ENCODE data around the gene CD4.
"Not testable (repeated sequence)": the region's sequence is repeated elsewhere in the genome, so short reads cannot be mapped to it uniquely, and the experiment has no call there.

The CD4 gene

GRCh38 chr12:6843118-6843902, 54.0 kb downstream of the CD4 start:
- no peak for DNase-seq

- no peak for DNase-seq
These were observed 56.1 kb downstream of the CD4 start for GRCh38 chr12:6845395-6845794.

DNA sequence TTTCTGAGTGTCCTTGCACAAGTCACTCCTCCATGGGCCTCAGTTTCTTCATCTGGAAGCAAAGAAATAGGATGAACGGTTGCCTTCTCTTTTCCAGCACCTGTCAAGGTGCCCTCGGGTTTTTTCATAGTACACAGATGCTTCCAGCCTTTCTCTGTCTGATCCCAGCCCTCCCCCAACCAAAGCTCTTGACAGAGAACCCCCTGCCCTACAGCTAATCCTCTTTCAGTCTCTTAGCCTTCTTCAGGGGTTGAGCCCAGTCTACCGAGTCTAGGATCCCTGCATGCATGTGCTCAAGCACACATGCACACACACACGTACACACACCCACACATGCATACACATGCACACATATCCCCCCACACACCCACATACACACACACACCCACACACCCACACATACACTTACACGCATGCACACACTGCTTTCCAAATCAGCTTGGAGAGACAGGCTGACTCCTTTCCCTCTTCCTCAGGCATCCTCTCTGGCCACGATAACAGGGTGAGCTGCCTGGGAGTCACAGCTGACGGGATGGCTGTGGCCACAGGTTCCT, 57.1 kb downstream of the CD4 start:
- DNase-seq: no peak

DNA sequence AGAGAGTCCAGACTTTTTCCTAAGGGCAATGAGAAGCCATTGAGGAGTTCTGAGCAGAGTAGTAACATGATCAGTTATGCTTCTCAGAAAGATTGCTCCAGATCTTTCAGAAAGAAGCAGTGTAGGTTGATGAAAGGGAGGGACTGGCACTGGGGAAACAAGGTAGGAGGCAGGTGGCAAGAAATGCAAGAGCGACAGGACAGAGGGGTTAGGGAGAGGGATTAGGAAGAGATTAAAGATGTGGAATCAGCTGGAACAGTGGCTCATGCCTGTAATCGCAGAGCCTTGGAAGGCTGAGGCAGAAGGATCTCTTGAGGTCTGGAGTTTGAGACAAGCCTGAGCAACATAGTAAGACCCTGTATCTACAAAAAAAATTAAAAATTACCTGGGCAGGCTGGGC, 58.3 kb downstream of the CD4 start:
- no peak for DNase-seq

GRCh38 chr12:6849427-6849826, 60.1 kb downstream of the CD4 start:
- DNase-seq: no peak

- DNase-seq: no peak
These were observed 60.7 kb downstream of the CD4 start for GRCh38 chr12:6849976-6850560.

- DNase-seq: peak in 2 of 58 donors; percentile 37 to 62
These were observed 61.4 kb downstream of the CD4 start for GRCh38 chr12:6850796-6851152.

GRCh38 chr12:6851153-6851920, 62.0 kb downstream of the CD4 start, which contains the start of gene CDCA3:
TSS of gene CDCA3 (minus strand) at chr12:6851286. CDS start at chr12:6850952, 334 bp downstream.
- DNase-seq: peak; percentile 52 to 98 (median 88)

- peak; percentile 96 to 100 (median 100) for DNase-seq
These were observed 62.8 kb downstream of the CD4 start, which contains the start of gene USP5 for GRCh38 chr12:6851921-6852650. TSS of gene USP5 (plus strand) at chr12:6852150. CDS start at chr12:6852180, 30 bp downstream.

GRCh38 chr12:6852651-6853354, 63.5 kb downstream of the CD4 start:
- peak in 47 of 58 donors; percentile 8 to 84 (median 54) for DNase-seq

- no peak for DNase-seq
These were observed 64.3 kb downstream of the CD4 start for GRCh38 chr12:6853626-6854025.

- DNase-seq: no peak
These were observed 64.7 kb downstream of the CD4 start for GRCh38 chr12:6854036-6854435.

GRCh38 chr12:6855322-6855721, 66.0 kb downstream of the CD4 start:
- no peak for DNase-seq

GRCh38 chr12:6858799-6859198, 69.5 kb downstream of the CD4 start:
- DNase-seq: no peak

GRCh38 chr12:6860116-6860515, 70.8 kb downstream of the CD4 start:
- no peak for DNase-seq

DNA sequence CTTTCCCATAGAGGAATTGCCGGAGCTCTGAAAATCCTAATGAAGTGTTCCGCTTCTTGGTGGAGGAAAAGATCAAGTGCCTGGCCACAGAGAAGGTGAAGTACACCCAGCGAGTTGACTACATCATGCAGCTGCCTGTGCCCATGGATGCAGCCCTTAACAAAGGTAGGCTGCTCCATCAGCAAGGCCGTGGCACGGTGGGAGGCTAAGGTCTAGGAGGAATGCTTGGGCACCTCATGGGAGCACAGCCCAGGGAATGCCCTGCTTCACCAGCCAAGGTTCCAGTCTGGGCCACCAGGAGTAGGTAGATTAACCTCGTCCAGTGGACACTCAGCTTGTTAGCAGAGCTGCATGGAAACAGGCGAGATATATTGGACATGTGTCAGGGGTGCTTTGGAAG, 71.6 kb downstream of the CD4 start:
- DNase-seq: no peak

GRCh38 chr12:6861391-6861790, 72.1 kb downstream of the CD4 start:
- DNase-seq: no peak

DNA sequence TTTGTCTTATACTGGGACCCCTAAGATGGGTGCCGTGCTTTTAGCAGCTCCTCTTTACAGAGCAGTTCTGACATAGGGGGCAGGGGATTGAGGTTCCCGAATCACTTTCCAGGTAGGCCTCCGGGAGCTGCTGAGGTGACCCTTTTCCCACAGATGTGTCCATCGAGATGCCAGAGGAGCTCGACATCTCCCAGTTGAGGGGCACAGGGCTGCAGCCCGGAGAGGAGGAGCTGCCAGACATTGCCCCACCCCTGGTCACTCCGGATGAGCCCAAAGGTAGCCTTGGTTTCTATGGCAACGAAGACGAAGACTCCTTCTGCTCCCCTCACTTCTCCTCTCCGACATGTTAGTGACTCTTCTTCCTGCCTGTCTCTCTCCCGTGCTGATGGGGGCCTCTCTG, 73.7 kb downstream of the CD4 start:
- no peak for DNase-seq

DNA sequence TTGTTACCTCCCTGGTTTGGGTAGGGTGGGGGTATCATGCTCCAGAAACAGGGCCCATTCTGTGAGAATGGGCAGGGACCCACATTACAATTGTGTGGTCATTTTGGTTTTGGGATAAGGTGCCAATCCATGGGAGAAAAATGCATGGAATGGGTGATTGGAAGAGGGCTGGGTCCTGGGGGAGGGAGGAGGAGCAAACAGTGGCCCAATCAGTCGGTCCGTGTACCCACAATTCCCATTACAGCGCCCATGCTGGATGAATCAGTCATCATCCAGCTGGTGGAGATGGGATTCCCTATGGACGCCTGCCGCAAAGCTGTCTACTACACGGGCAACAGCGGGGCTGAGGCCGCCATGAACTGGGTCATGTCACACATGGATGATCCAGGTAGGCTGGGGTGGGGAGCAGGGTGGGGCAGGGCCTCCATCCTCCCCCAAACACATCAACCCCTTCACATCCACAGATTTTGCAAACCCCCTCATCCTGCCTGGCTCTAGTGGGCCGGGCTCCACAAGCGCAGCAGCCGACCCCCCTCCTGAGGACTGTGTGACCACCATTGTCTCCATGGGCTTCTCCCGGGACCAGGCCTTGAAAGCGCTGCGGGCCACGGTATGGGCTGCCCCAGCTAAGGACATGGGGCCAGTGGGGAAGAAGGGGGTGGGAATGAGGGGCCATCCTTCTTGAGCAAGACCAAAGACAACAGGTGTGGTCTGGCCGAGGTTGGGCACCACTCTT, 74.4 kb downstream of the CD4 start:
- no peak for DNase-seq

GRCh38 chr12:6865307-6865706, 76.0 kb downstream of the CD4 start:
- DNase-seq: not testable (repeated sequence)

Data from anterior cingulate cortex (tissue), 58 donors.